HCT116 (cell line): ENCODE data around the gene RSRC1.

Experiments
- CTCF ChIP-seq, 3 experiments: fragments of 200-600 bp in 1 of 3; sonication (generic) in 1 of 3; IDR thresholded peaks in 2 of 3; conservative IDR thresholded peaks in 1 of 3; 2 replicates each; pipeline ENCODE4 v1.5.1; 2012 to 2017; ENCODE audit warnings: low read depth in 2 of 3, low read length in 2 of 3, antibody characterized with exemption in 1 of 3, borderline replicate concordance in 1 of 3, control low read depth in 1 of 3, mild to moderate bottlenecking in 1 of 3, mixed read lengths in 1 of 3, mixed run types in 1 of 3, moderate library complexity in 1 of 3; ENCODE audit not compliant: insufficient read depth in 1 of 3
- EGR1 ChIP-seq: IDR thresholded peaks from 2 replicates; pipeline ENCODE4 v1.6.1; 2012; ENCODE audit warnings: low read depth
- EZH2 ChIP-seq: fragments of 200-600 bp; sonication (generic); IDR thresholded peaks from 2 replicates; pipeline ENCODE4 v1.6.1; 2017; ENCODE audit warnings: antibody characterized with exemption, mixed run types
- EZH2phosphoT487 ChIP-seq: fragments of 200-600 bp; IDR thresholded peaks from 2 replicates; pipeline ENCODE4 v1.6.1; 2018; ENCODE audit warnings: antibody characterized with exemption, borderline replicate concordance
- JUND ChIP-seq: IDR thresholded peaks from 2 replicates; pipeline ENCODE4 v1.6.1; 2012
- POLR2A ChIP-seq: IDR thresholded peaks from 2 replicates; pipeline ENCODE4 v1.7.0; 2011; ENCODE audit warnings: borderline replicate concordance; ENCODE audit not compliant: insufficient read depth, insufficient read length; ENCODE audit errors: extremely low read depth
- POLR2AphosphoS5 ChIP-seq: IDR thresholded peaks from 2 replicates; pipeline ENCODE4 v1.6.1; 2011; ENCODE audit warnings: mild to moderate bottlenecking, low read depth, low read length, moderate library complexity
- RAD21 ChIP-seq: IDR thresholded peaks from 2 replicates; pipeline ENCODE4 v1.6.1; 2012; ENCODE audit warnings: low read depth, mild to moderate bottlenecking
- SIN3A ChIP-seq: IDR thresholded peaks from 2 replicates; pipeline ENCODE4 v1.6.1; 2012; ENCODE audit warnings: low read depth
- SP1 ChIP-seq: IDR thresholded peaks from 2 replicates; pipeline ENCODE4 v1.6.1; 2012; ENCODE audit warnings: low read depth
- TCF7L2 ChIP-seq: IDR thresholded peaks from 2 replicates; pipeline ENCODE4 v1.7.0; 2011; ENCODE audit warnings: borderline replicate concordance, inconsistent platforms; ENCODE audit not compliant: insufficient read depth, insufficient read length; ENCODE audit errors: extremely low read depth
- ZFX ChIP-seq: fragments of 450-650 bp; IDR thresholded peaks from 2 replicates; pipeline ENCODE4 v1.6.1; 2017
- ZNF274 ChIP-seq: fragments of 200-500 bp; sonication (Bioruptor generic); IDR thresholded peaks from 2 replicates; pipeline ENCODE4 v1.6.1; 2014; ENCODE audit warnings: mild to moderate bottlenecking, low read depth, low read length, inconsistent platforms

GRCh38 chr3:158352551-158352950, 242.7 kb downstream of the RSRC1 start:
- TF ChIP-seq TCF7L2 (no peak), POLR2A (no peak), CTCF (IDR thresholded peaks at IDR 0.05 in 2 of 3, conservative IDR thresholded peaks at IDR 0.05 in 1 of 3; ENCODE audit: borderline replicate concordance in 1 of 3, insufficient read depth in 1 of 3, low read depth in 2 of 3, low read length in 2 of 3) (no peak), ZNF274 (no peak), POLR2AphosphoS5 (no peak), EZH2 (no peak), EZH2phosphoT487 (no peak), SIN3A (no peak), JUND (no peak), RAD21 (no peak), SP1 (no peak), EGR1 (no peak), ZFX (no peak)
